CD4-positive, CD25-positive, alpha-beta regulatory T cell (primary cell): Measurements from ENCODE around the gene CEMIP. TPM values are rescaled to one million over a fixed set of nuclear protein-coding genes. Genes with fewer than 3 reads are reported as not detected.
"Not testable (repeated sequence)": the region's sequence is repeated elsewhere in the genome, so short reads cannot be mapped to it uniquely, and the experiment has no call there.

Experiments used
- ATAC-seq, 2 donors: fragments of 150-1000 bp; cut with Tn5 transposase; one replicate each; pipeline ENCODE4 v1.10.0; 2021; ENCODE audit warnings: low read depth in 2 of 2, moderate number of reproducible peaks in 2 of 2, moderate library complexity in 1 of 2
- DNase-seq, 3 donors: peaks; one replicate each; pipeline versions ENCODE4 v3.0.0 to v3.0.0-alpha.2; 2012 to 2022; ENCODE audit warnings: mixed read lengths in 1 of 3
- H3K27ac ChIP-seq: one replicate; pipeline ENCODE4 v1.7.0; 2013; ENCODE audit warnings: mild to moderate bottlenecking, low read length; ENCODE audit not compliant: insufficient read depth, poor library complexity, severe bottlenecking
- H3K27me3 ChIP-seq: one replicate; pipeline ENCODE4 v1.7.0; 2013; ENCODE audit warnings: low read length; ENCODE audit not compliant: control insufficient read depth, insufficient read depth
- H3K36me3 ChIP-seq: one replicate; pipeline ENCODE4 v1.7.0; 2013; ENCODE audit warnings: mild to moderate bottlenecking, low read length, moderate library complexity; ENCODE audit not compliant: control insufficient read depth, insufficient read depth
- H3K4me1 ChIP-seq: 2 replicates; pipeline ENCODE4 v1.7.0; 2013; ENCODE audit warnings: mild to moderate bottlenecking, low read length; ENCODE audit not compliant: insufficient read depth, control insufficient read depth, poor library complexity, severe bottlenecking
- H3K4me3 ChIP-seq: one replicate; pipeline ENCODE4 v1.7.0; 2013; ENCODE audit warnings: low read depth, mild to moderate bottlenecking, low read length, moderate library complexity
- H3K9me3 ChIP-seq, 2 experiments: 1 replicate in 1 of 2; 2 replicates in 1 of 2; pipeline ENCODE4 v1.7.0; 2013; ENCODE audit warnings: low read length in 2 of 2, mild to moderate bottlenecking in 1 of 2, moderate library complexity in 1 of 2; ENCODE audit not compliant: control insufficient read depth in 2 of 2
- H3K27ac Mint-ChIP-seq, 3 donors: one replicate each; pipeline ENCODE4 v1.8.0; 2020 to 2022; ENCODE audit warnings: mild to moderate bottlenecking in 3 of 3, mixed read lengths in 3 of 3, moderate library complexity in 2 of 3
- H3K27me3 Mint-ChIP-seq: one replicate; pipeline ENCODE4 v1.8.0; 2022; ENCODE audit warnings: mild to moderate bottlenecking, mixed read lengths
- H3K36me3 Mint-ChIP-seq: one replicate; pipeline ENCODE4 v1.8.0; 2020; ENCODE audit warnings: mixed read lengths
- H3K4me1 Mint-ChIP-seq, 4 donors: one replicate each; pipeline ENCODE4 v1.8.0; 2020 to 2022; ENCODE audit warnings: mixed read lengths in 4 of 4, mild to moderate bottlenecking in 1 of 4
- H3K4me3 Mint-ChIP-seq, 4 donors: one replicate each; pipeline ENCODE4 v1.8.0; 2020 to 2022; ENCODE audit warnings: mild to moderate bottlenecking in 4 of 4, mixed read lengths in 4 of 4, moderate library complexity in 3 of 4
- H3K9me3 Mint-ChIP-seq, 7 donors: one replicate each; pipeline ENCODE4 v1.8.0; 2020 to 2022; ENCODE audit warnings: mixed read lengths in 7 of 7, mild to moderate bottlenecking in 3 of 7, moderate library complexity in 2 of 7
- polyA plus RNA-seq, 4 donors: library from polyadenylated mRNA; unstranded; fragments of 300-500 nt; fragmentation: Illumina TruSeq; gene quantifications; one replicate each; pipeline ENCODE4 v1.2.3, GENCODE V29; 2021
- total RNA-seq: library from RNA; stranded (reverse); gene quantifications from one replicate; pipeline ENCODE4 v1.2.3, GENCODE V29; 2022

The CEMIP gene
- total and polyA plus RNA-seq, 5 donors from 2014 or later: 0.10 to 0.44 TPM; not detected in 3

DNA sequence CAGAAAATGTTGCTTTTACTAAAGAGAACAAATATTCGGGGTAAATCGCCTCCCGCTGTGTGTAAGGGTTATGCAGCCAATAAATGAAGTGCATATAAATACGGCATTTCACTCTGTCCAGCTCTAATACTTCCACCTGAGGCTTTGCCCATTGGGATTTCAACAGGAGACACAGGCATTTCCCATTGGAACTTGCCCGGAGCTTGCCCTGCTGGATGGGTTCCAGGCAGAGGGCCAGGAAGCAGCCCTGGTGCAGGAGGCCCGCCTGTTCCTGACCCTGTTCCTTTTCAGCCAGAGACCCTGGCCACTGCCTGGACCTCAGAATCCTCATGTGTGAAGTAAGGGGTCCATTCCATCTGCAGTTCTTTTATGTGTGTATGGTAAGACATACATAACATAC, 17.4 kb upstream of the CEMIP start:
- Histone ChIP-seq H3K4me3 (no peak overlapping the region), H3K27me3 (no peaks in the 10 kb centered on the region), H3K4me1 (no peaks in the 10 kb centered on the region), H3K36me3 (no peaks in the 10 kb centered on the region), H3K27ac (no peak overlapping the region), H3K9me3 (no peaks in the 10 kb centered on the region)
- ATAC-seq: no peak
- no peak overlapping the region for H3K27ac Mint-ChIP-seq
- H3K9me3 Mint-ChIP-seq: peaks cover 0 to 3% (median 0%) of the 10 kb centered on the region in 7 donors
- no peaks in the 10 kb centered on the region for H3K36me3 Mint-ChIP-seq
- no peak for DNase-seq
- H3K27me3 Mint-ChIP-seq: peaks cover 4% of the 10 kb centered on the region
- H3K4me1 Mint-ChIP-seq: no peaks in the 10 kb centered on the region
- no peak overlapping the region for H3K4me3 Mint-ChIP-seq

DNA sequence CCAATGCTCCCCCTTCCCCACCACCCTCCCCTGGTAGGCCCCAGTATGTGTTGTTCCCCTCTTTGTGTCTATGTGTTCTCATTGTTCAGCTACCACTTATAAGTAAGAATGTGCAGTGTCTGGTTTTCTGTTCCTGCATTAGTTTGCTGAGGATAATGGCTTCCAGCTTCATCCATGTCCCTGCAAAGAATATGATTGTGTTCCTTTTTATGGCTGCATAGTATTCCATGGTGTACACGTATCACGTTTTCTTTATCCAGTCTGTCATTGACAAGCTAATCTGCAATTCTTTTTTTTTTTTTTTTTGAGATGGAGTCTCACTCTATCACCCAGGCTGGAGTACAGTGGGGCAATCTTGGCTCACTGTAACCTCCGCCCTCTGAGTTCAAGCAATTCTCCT, 15.9 kb upstream of the CEMIP start:
- not testable (repeated sequence) for H3K27me3 Mint-ChIP-seq, H3K9me3 ChIP-seq, ATAC-seq, H3K27ac ChIP-seq, H3K4me1 Mint-ChIP-seq, H3K27me3 ChIP-seq, H3K9me3 Mint-ChIP-seq, DNase-seq, H3K36me3 Mint-ChIP-seq, H3K4me3 ChIP-seq, H3K4me1 ChIP-seq, H3K27ac Mint-ChIP-seq, H3K4me3 Mint-ChIP-seq, H3K36me3 ChIP-seq

DNA sequence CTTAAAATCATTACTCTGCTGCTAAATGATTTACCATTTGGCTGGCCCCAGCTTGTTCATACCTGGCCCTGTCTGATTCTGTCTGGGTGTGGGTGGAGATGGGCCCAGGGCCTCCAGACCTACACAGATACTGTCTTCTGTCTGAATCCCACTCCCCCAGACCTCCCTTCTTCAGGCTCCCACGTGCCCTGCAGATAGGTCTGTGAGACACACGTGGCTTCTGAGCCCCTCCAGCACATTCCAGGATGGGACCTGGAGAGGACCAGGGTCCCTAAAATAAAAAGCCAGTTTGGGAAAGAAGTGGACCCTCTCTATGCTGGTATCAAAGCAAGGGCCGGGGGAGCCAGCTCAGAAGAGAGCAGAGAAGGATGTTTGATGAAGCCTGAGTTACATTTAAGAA, 14.6 kb upstream of the CEMIP start:
- Mint-ChIP-seq H3K4me1 (no peaks in the 10 kb centered on the region), H3K9me3 (peaks cover 0 to 3% (median 0%) of the 10 kb centered on the region in 7 donors), H3K27ac (no peak overlapping the region)

GRCh38 chr15:80766275-80766674, 12.9 kb upstream of the CEMIP start:
- Mint-ChIP-seq H3K27ac (no peak overlapping the region), H3K9me3 (peaks cover 0 to 3% (median 0%) of the 10 kb centered on the region in 7 donors), H3K27me3 (peaks cover 6% of the 10 kb centered on the region), H3K4me3 (no peak overlapping the region), H3K36me3 (no peaks in the 10 kb centered on the region), H3K4me1 (no peaks in the 10 kb centered on the region)
- Histone ChIP-seq H3K4me3 (no peak overlapping the region), H3K27me3 (no peaks in the 10 kb centered on the region), H3K9me3 (no peaks in the 10 kb centered on the region), H3K27ac (no peak overlapping the region), H3K4me1 (no peaks in the 10 kb centered on the region), H3K36me3 (no peaks in the 10 kb centered on the region)
- DNase-seq: no peak
- ATAC-seq: no peak

More for the DNA sequence above, 14.6 kb upstream of the CEMIP start:
- no peak for ATAC-seq
- H3K4me3 Mint-ChIP-seq: no peak overlapping the region
- no peaks in the 10 kb centered on the region for H3K36me3 Mint-ChIP-seq
- Histone ChIP-seq H3K27me3 (no peaks in the 10 kb centered on the region), H3K4me3 (no peak overlapping the region), H3K36me3 (no peaks in the 10 kb centered on the region), H3K27ac (no peak overlapping the region), H3K4me1 (no peaks in the 10 kb centered on the region), H3K9me3 (no peaks in the 10 kb centered on the region)
- no peak for DNase-seq
- peaks cover 3% of the 10 kb centered on the region for H3K27me3 Mint-ChIP-seq

GRCh38 chr15:80768158-80768557, 11.0 kb upstream of the CEMIP start:
- H3K4me3 ChIP-seq: no peak overlapping the region
- no peak overlapping the region for H3K27ac Mint-ChIP-seq
- H3K4me3 Mint-ChIP-seq: no peak overlapping the region
- no peaks in the 10 kb centered on the region for H3K4me1 ChIP-seq
- ATAC-seq (no peak), DNase-seq (no peak)
- H3K4me1 Mint-ChIP-seq: no peaks in the 10 kb centered on the region
- H3K9me3 ChIP-seq: no peaks in the 10 kb centered on the region
- H3K36me3 Mint-ChIP-seq: no peaks in the 10 kb centered on the region
- no peak overlapping the region for H3K27ac ChIP-seq
- peaks cover 6% of the 10 kb centered on the region for H3K27me3 Mint-ChIP-seq
- H3K27me3 ChIP-seq: no peaks in the 10 kb centered on the region
- peaks cover 0 to 3% (median 0%) of the 10 kb centered on the region in 7 donors for H3K9me3 Mint-ChIP-seq
- H3K36me3 ChIP-seq: no peaks in the 10 kb centered on the region

DNA sequence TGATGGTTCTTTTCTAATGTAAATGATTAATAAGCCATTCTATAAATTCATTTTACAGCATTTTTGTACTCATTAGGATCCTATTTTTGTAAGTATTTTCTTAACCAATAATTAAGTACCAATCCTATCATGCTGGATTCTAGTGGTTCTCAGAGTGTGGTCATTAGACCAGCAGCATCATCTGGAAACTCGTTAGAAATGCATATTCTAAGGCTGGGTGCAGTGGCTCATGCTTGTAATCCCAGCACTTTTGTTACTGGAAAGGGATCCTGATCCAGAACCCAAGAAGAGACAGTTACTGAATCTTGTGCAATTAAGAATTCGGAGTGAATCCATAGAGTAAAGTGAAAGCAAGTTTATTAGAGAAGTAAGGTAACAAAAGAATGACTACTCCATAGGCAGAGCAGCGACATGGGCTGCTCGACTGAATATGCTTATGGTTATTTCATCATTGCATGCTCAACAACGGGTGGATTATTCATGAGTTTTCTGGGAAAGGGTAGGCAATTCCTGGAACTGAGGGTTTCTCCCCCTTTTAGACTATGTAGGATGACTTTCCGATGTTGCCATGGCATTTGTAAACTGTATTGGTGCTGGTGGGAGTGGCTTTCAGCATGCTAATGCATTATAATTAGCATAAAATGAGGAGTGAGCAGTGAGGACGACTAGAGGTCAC, 9.9 kb upstream of the CEMIP start:
- H3K27ac ChIP-seq: no peak overlapping the region
- H3K9me3 Mint-ChIP-seq: peaks cover 0 to 3% (median 0%) of the 10 kb centered on the region in 7 donors

GRCh38 chr15:80769829-80770705, 9.1 kb upstream of the CEMIP start:
- H3K9me3 Mint-ChIP-seq: no peaks in the 10 kb centered on the region
- H3K27me3 Mint-ChIP-seq: peaks cover 8% of the 10 kb centered on the region

More for the DNA sequence above, 9.9 kb upstream of the CEMIP start:
- Mint-ChIP-seq H3K4me1 (no peaks in the 10 kb centered on the region), H3K27me3 (peaks cover 6% of the 10 kb centered on the region), H3K4me3 (no peak overlapping the region), H3K27ac (no peak overlapping the region), H3K36me3 (no peaks in the 10 kb centered on the region)
- no peaks in the 10 kb centered on the region for H3K9me3 ChIP-seq
- H3K36me3 ChIP-seq: no peaks in the 10 kb centered on the region
- H3K4me1 ChIP-seq: no peaks in the 10 kb centered on the region
- ATAC-seq (no peak), DNase-seq (no peak)
- no peak overlapping the region for H3K4me3 ChIP-seq
- no peaks in the 10 kb centered on the region for H3K27me3 ChIP-seq

More at GRCh38 chr15:80769829-80770705, 9.1 kb upstream of the CEMIP start:
- Mint-ChIP-seq H3K36me3 (no peaks in the 10 kb centered on the region), H3K27ac (no peak overlapping the region), H3K4me1 (no peaks in the 10 kb centered on the region), H3K4me3 (no peak overlapping the region)
- no peaks in the 10 kb centered on the region for H3K9me3 ChIP-seq
- no peak overlapping the region for H3K27ac ChIP-seq
- ATAC-seq: no peak
- no peak overlapping the region for H3K4me3 ChIP-seq
- no peaks in the 10 kb centered on the region for H3K36me3 ChIP-seq
- H3K4me1 ChIP-seq: no peaks in the 10 kb centered on the region
- no peaks in the 10 kb centered on the region for H3K27me3 ChIP-seq
- DNase-seq: no peak
